ENCODE measurements around the gene MAP3K4.

Gene MAP3K4

GRCh38 chr6:161053103-161053502 is 61.5 kb downstream of the MAP3K4 start:
- Histone ChIP-seq H3K4me3 (ENCODE audit: low read length) (no peak overlapping the region), H3K9ac (ENCODE audit: low read depth, low read length) (no peak overlapping the region), H3K4me2 (ENCODE audit: low read length) (no peak overlapping the region), H3K4me1 (ENCODE audit: control insufficient read depth, insufficient read depth, low read length) (peaks cover 11% of the 10 kb centered on the region), H3K9me3 (replicated peaks; ENCODE audit: low read length) (no peaks in the 10 kb centered on the region), H3K36me3 (ENCODE audit: insufficient read depth, low read length) (peaks cover 7% of the 10 kb centered on the region), H3K27me3 (ENCODE audit: control insufficient read depth, insufficient read depth, low read length) (no peaks in the 10 kb centered on the region)

DNA sequence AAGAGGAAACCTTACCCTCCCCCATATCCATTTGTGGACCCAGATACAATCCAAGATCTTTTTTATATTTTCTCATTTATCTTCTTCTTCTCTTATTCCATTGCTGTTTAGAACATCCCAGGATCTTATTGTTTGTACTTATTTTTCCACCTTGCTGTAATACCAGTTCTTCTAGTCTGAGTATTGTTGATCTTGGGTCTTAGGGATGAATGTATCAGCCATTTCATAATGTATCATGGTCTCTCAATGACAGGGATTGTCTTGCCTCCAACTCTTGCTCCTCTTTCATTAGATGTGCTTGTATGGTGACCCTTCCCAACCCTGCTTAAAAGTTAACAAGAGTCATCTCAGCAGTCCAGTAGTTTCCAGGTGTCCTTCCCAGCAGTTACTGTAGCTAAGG is 63.3 kb downstream of the MAP3K4 start:
- Histone ChIP-seq H3K9me3 (replicated peaks; ENCODE audit: low read length) (no peaks in the 10 kb centered on the region), H3K4me3 (ENCODE audit: low read length) (no peak overlapping the region), H3K4me1 (ENCODE audit: control insufficient read depth, insufficient read depth, low read length) (peaks cover 13% of the 10 kb centered on the region), H3K36me3 (ENCODE audit: insufficient read depth, low read length) (no peaks in the 10 kb centered on the region), H3K27me3 (ENCODE audit: control insufficient read depth, insufficient read depth, low read length) (no peaks in the 10 kb centered on the region), H3K9ac (ENCODE audit: low read depth, low read length) (no peak overlapping the region), H3K4me2 (ENCODE audit: low read length) (no peak overlapping the region)

GRCh38 chr6:161056451-161056850 is 64.9 kb downstream of the MAP3K4 start:
- Histone ChIP-seq H3K4me2 (ENCODE audit: low read length) (no peak overlapping the region), H3K4me1 (ENCODE audit: control insufficient read depth, insufficient read depth, low read length) (peaks cover 13% of the 10 kb centered on the region), H3K9me3 (replicated peaks; ENCODE audit: low read length) (no peaks in the 10 kb centered on the region), H3K9ac (ENCODE audit: low read depth, low read length) (no peak overlapping the region), H3K27me3 (ENCODE audit: control insufficient read depth, insufficient read depth, low read length) (no peaks in the 10 kb centered on the region), H3K36me3 (ENCODE audit: insufficient read depth, low read length) (no peaks in the 10 kb centered on the region), H3K4me3 (ENCODE audit: low read length) (no peak overlapping the region)

DNA sequence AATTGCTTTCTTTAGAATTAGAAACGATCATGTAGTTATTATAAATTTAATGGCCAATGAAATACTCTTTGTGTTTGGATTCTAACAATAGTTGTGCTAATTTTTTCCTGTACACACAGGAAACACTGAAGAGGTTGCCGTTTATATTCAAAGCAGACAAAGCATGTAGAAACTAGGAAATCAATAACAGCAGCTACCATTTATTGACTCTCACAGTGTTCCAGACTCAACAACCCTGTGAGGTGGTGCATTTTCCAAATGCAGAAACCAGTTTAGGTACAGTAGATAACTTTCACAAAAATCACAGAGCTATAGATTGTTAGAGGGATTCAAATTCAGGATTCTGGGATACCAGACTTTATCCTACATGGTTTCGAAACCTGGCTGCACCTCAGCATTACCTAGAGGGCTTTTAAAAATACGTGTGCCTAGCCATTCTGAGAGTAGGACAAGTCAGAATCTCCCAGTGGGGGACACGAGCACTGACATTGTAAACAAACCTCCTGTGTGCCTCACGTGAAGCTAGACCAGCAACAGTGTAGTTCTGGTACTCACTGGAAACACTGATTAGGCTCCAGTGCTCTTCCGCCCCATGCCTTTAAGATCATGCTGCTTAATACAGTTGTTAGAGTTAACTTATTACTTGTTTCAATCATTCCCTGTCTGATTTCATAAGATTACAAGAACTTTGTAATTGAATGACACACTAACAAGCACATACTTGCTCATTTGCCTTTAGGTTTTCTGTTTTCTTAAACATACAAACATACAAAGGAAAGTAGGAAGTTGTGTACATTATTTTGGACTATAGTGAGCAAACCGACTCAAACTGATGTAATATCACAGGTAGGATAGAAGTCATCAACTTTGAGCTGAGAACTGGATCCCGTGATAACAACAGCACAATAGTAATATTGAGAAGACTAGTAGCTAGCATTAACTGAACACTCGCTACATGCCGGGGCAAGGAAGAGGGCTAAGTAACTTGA is 65.8 kb downstream of the MAP3K4 start:
- Histone ChIP-seq H3K4me2 (ENCODE audit: low read length) (no peak overlapping the region), H3K4me1 (ENCODE audit: control insufficient read depth, insufficient read depth, low read length) (peaks cover 13% of the 10 kb centered on the region), H3K27me3 (ENCODE audit: control insufficient read depth, insufficient read depth, low read length) (no peaks in the 10 kb centered on the region), H3K9ac (ENCODE audit: low read depth, low read length) (no peak overlapping the region), H3K9me3 (replicated peaks; ENCODE audit: low read length) (no peaks in the 10 kb centered on the region), H3K4me3 (ENCODE audit: low read length) (no peak overlapping the region), H3K36me3 (ENCODE audit: insufficient read depth, low read length) (no peaks in the 10 kb centered on the region)

DNA sequence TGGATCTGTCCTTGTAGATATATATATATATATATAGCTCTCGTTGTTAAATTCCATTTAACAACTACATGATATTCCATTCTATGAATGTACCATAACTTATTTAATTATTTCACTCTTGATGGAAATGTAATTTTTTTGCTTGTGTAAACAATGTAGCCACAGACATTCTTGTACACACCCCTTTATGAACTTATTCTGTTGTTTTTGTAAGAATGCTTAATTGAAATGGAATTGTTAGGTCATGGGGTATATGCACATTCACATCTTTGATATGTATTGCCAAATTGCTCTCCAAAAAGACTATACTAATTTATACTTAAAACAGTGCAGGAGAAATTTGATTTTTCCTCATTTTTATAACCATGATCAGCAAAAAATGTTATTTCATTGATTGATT is 67.2 kb downstream of the MAP3K4 start:
- Histone ChIP-seq H3K9me3 (replicated peaks; ENCODE audit: low read length) (no peaks in the 10 kb centered on the region), H3K4me3 (ENCODE audit: low read length) (no peak overlapping the region)

DNA sequence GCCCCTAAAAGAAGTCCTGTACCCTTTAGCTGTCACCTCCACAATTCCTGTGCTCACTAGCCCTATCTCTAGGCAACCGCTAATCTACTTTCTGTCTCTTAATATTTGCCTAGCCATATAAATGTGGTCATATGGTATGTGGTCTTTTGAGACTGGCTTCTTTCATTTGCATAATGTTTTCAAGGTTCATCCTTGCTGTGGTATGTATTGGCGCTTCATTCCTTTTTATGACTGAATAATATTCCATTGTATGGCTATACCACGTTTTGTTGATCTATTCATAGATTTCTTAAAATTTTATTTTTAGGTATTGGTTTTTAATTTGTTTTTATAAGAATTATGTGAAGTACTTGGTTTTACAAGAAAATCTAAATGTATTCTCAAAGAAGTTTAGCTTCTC is 70.0 kb downstream of the MAP3K4 start:
- H3K27me3 ChIP-seq (ENCODE audit: control insufficient read depth, insufficient read depth, low read length): no peaks in the 10 kb centered on the region
- no peaks in the 10 kb centered on the region for H3K36me3 ChIP-seq (ENCODE audit: insufficient read depth, low read length)
- H3K4me3 ChIP-seq (ENCODE audit: low read length): no peak overlapping the region
- H3K4me2 ChIP-seq (ENCODE audit: low read length): no peak overlapping the region
- H3K9me3 ChIP-seq (replicated peaks; ENCODE audit: low read length): no peaks in the 10 kb centered on the region
- peaks cover 10% of the 10 kb centered on the region for H3K4me1 ChIP-seq (ENCODE audit: control insufficient read depth, insufficient read depth, low read length)
- no peak overlapping the region for H3K9ac ChIP-seq (ENCODE audit: low read depth, low read length)

More for the DNA sequence above, 67.2 kb downstream of the MAP3K4 start:
- no peaks in the 10 kb centered on the region for H3K36me3 ChIP-seq (ENCODE audit: insufficient read depth, low read length)
- H3K4me2 ChIP-seq (ENCODE audit: low read length): no peak overlapping the region
- H3K27me3 ChIP-seq (ENCODE audit: control insufficient read depth, insufficient read depth, low read length): no peaks in the 10 kb centered on the region
- H3K4me1 ChIP-seq (ENCODE audit: control insufficient read depth, insufficient read depth, low read length): peaks cover 13% of the 10 kb centered on the region
- no peak overlapping the region for H3K9ac ChIP-seq (ENCODE audit: low read depth, low read length)

DNA sequence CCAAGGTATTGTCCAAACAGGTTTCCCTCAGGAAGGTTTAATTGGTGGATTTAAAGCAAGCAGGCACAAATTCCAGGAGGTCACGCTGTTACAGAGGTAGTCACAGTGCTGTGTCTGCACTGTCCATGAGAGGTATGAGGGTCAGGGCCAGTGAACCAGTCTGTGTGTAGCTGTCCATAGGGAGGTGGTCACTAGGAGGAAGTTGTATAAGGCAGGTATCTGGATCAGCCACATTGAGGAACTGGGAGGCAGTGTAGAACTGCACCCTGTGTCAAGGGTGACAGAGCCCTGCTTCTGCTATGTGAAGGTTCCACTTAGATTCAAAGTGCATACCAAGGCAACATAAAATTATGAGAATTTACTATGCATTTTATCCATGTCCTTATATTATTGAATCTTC is 73.3 kb downstream of the MAP3K4 start:
- H3K9me3 ChIP-seq (replicated peaks; ENCODE audit: low read length): no peaks in the 10 kb centered on the region
- no peak overlapping the region for H3K4me3 ChIP-seq (ENCODE audit: low read length)
- no peak overlapping the region for H3K9ac ChIP-seq (ENCODE audit: low read depth, low read length)
- H3K4me2 ChIP-seq (ENCODE audit: low read length): no peak overlapping the region
- H3K4me1 ChIP-seq (ENCODE audit: control insufficient read depth, insufficient read depth, low read length): no peaks in the 10 kb centered on the region
- H3K27me3 ChIP-seq (ENCODE audit: control insufficient read depth, insufficient read depth, low read length): no peaks in the 10 kb centered on the region
- H3K36me3 ChIP-seq (ENCODE audit: insufficient read depth, low read length): peaks cover 4% of the 10 kb centered on the region

- H3K36me3 ChIP-seq (ENCODE audit: insufficient read depth, low read length): peaks cover 10% of the 10 kb centered on the region
- no peaks in the 10 kb centered on the region for H3K27me3 ChIP-seq (ENCODE audit: control insufficient read depth, insufficient read depth, low read length)
- H3K9ac ChIP-seq (ENCODE audit: low read depth, low read length): no peak overlapping the region
- no peak overlapping the region for H3K4me2 ChIP-seq (ENCODE audit: low read length)
- no peak overlapping the region for H3K4me3 ChIP-seq (ENCODE audit: low read length)
- H3K9me3 ChIP-seq (replicated peaks; ENCODE audit: low read length): no peaks in the 10 kb centered on the region
- H3K4me1 ChIP-seq (ENCODE audit: control insufficient read depth, insufficient read depth, low read length): no peaks in the 10 kb centered on the region
These were observed 74.9 kb downstream of the MAP3K4 start for GRCh38 chr6:161066511-161066910.

DNA sequence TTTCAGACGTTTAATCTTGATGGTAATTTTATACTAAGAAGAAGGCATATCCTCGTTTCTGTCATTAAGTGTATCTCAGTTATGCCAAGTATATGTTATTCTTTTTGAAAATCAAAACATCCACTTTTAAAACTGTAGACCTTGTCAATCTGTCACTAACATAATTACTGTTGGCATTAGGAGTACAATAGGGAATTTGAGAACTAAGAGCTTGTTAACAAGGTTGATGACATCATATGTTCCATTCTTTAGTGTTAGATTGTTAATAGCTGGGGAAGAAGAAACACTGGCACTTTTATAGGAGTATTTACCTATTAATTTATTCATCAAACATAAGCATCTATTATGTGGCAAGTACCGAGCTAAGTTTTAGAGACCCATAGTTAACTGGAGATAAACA is 76.2 kb downstream of the MAP3K4 start:
- Histone ChIP-seq H3K9ac (ENCODE audit: low read depth, low read length) (no peak overlapping the region), H3K4me2 (ENCODE audit: low read length) (no peak overlapping the region), H3K36me3 (ENCODE audit: insufficient read depth, low read length) (peaks cover 11% of the 10 kb centered on the region), H3K4me1 (ENCODE audit: control insufficient read depth, insufficient read depth, low read length) (no peaks in the 10 kb centered on the region), H3K27me3 (ENCODE audit: control insufficient read depth, insufficient read depth, low read length) (no peaks in the 10 kb centered on the region), H3K9me3 (replicated peaks; ENCODE audit: low read length) (no peaks in the 10 kb centered on the region), H3K4me3 (ENCODE audit: low read length) (no peak overlapping the region)

GRCh38 chr6:161068321-161068741 is 76.8 kb downstream of the MAP3K4 start:
- H3K36me3 ChIP-seq (ENCODE audit: insufficient read depth, low read length): peaks cover 11% of the 10 kb centered on the region
- no peak overlapping the region for H3K9ac ChIP-seq (ENCODE audit: low read depth, low read length)
- H3K4me2 ChIP-seq (ENCODE audit: low read length): no peak overlapping the region
- no peaks in the 10 kb centered on the region for H3K9me3 ChIP-seq (replicated peaks; ENCODE audit: low read length)
- H3K4me1 ChIP-seq (ENCODE audit: control insufficient read depth, insufficient read depth, low read length): no peaks in the 10 kb centered on the region
- H3K4me3 ChIP-seq (ENCODE audit: low read length): no peak overlapping the region
- no peaks in the 10 kb centered on the region for H3K27me3 ChIP-seq (ENCODE audit: control insufficient read depth, insufficient read depth, low read length)

GRCh38 chr6:161073930-161074329 is 82.4 kb downstream of the MAP3K4 start:
- Histone ChIP-seq H3K4me1 (ENCODE audit: control insufficient read depth, insufficient read depth, low read length) (no peaks in the 10 kb centered on the region), H3K9me3 (replicated peaks; ENCODE audit: low read length) (no peaks in the 10 kb centered on the region), H3K9ac (ENCODE audit: low read depth, low read length) (no peak overlapping the region), H3K4me2 (ENCODE audit: low read length) (no peak overlapping the region), H3K27me3 (ENCODE audit: control insufficient read depth, insufficient read depth, low read length) (no peaks in the 10 kb centered on the region), H3K36me3 (ENCODE audit: insufficient read depth, low read length) (peaks cover 17% of the 10 kb centered on the region), H3K4me3 (ENCODE audit: low read length) (no peak overlapping the region)

All from skeletal muscle satellite cell (primary cell).